H1 (cell line): ENCODE data around the gene SLX4IP. TPM values are rescaled to one million over a fixed set of nuclear protein-coding genes. Genes with fewer than 3 reads are reported as not detected.

ENCODE experiments used
- CTCF ChIA-PET: fragments of 300-600 bp; sonication (Branson Sonifier 250); formaldehyde crosslinking; loops from one replicate; lab custom pipeline; 2021; ENCODE audit not compliant: partially characterized antibody; lab: Charles Lee
- POLR2A ChIA-PET: fragments of 300-600 bp; sonication (Branson Sonifier 250); formaldehyde crosslinking; loops from one replicate; lab custom pipeline; 2021; ENCODE audit warnings: inconsistent platforms; ENCODE audit not compliant: partially characterized antibody; lab: Charles Lee
- DNase-seq, 2 experiments: peaks; one replicate each; pipeline versions ENCODE4 v3.0.0 to v3.0.0-alpha.2; 2010 to 2022; ENCODE audit warnings: low spot score in 2 of 2, low read depth in 1 of 2, mixed read lengths in 1 of 2
- FAIRE-seq: peaks from 2 replicates; lab custom pipeline; 2011; peaks lifted over from hg19 to GRCh38; lab: Jason Lieb, UNC
- H2AFZ ChIP-seq: 2 replicates; pipeline ENCODE4 v1.8.1; 2012; ENCODE audit warnings: low read length, inconsistent platforms
- H2AK5ac ChIP-seq: 2 replicates; pipeline ENCODE4 v1.6.1; 2013; ENCODE audit warnings: low read depth, low read length
- H2BK120ac ChIP-seq: replicated peaks from 2 replicates; pipeline ENCODE3; 2013; ENCODE audit warnings: low read depth, low read length, inconsistent platforms
- H2BK12ac ChIP-seq: 2 replicates; pipeline ENCODE4 v1.6.1; 2013; ENCODE audit warnings: low read depth, low read length
- H2BK15ac ChIP-seq: 2 replicates; pipeline ENCODE4 v1.6.1; 2013; ENCODE audit warnings: low read length
- H2BK20ac ChIP-seq: 2 replicates; pipeline ENCODE4 v1.6.1; 2013; ENCODE audit warnings: low read length
- H2BK5ac ChIP-seq: 2 replicates; pipeline ENCODE4 v1.6.1; 2013; ENCODE audit warnings: low read depth, low read length
- H3K14ac ChIP-seq: 2 replicates; pipeline ENCODE4 v1.6.1; 2013; ENCODE audit warnings: inconsistent platforms; ENCODE audit not compliant: insufficient read length
- H3K18ac ChIP-seq: 2 replicates; pipeline ENCODE4 v1.6.1; 2013; ENCODE audit warnings: low read length; ENCODE audit errors: extremely low read depth
- H3K23ac ChIP-seq: 2 replicates; pipeline ENCODE4 v1.6.1; 2013; ENCODE audit warnings: inconsistent platforms; ENCODE audit not compliant: insufficient read length
- H3K23me2 ChIP-seq: 2 replicates; pipeline ENCODE4 v1.6.1; 2013; ENCODE audit warnings: low read depth, low read length
- H3K27ac ChIP-seq: 2 replicates; pipeline ENCODE4 v1.6.1; 2011; ENCODE audit warnings: low read depth, low read length, inconsistent platforms
- H3K27me3 ChIP-seq, 4 experiments: replicated peaks in 1 of 4; 1 replicate in 1 of 4; 2 replicates in 3 of 4; pipeline versions ENCODE4 v1.6.1 to v1.8.1; 2011 to 2013; ENCODE audit warnings: low read length in 3 of 4, mild to moderate bottlenecking in 3 of 4, inconsistent platforms in 2 of 4, mixed read lengths in 2 of 4, moderate library complexity in 1 of 4; ENCODE audit not compliant: control insufficient read depth in 3 of 4, insufficient read depth in 3 of 4; ENCODE audit errors: extremely low read depth in 1 of 4
- H3K36me3 ChIP-seq, 4 experiments: 2 replicates each; pipeline versions ENCODE4 v1.6.1 to v1.8.1; 2011 to 2013; ENCODE audit warnings: mild to moderate bottlenecking in 4 of 4, low read length in 3 of 4, moderate library complexity in 2 of 4, control low read depth in 1 of 4, inconsistent platforms in 1 of 4; ENCODE audit not compliant: insufficient read depth in 4 of 4, control insufficient read depth in 2 of 4
- H3K4ac ChIP-seq: replicated peaks from 2 replicates; pipeline ENCODE3; 2013; ENCODE audit warnings: low read length, low read depth, mixed read lengths, inconsistent platforms; ENCODE audit not compliant: insufficient read length
- H3K4me1 ChIP-seq, 4 experiments: replicated peaks in 1 of 4; 1 replicate in 1 of 4; 2 replicates in 3 of 4; pipeline versions ENCODE4 v1.6.1 to v1.8.1; 2011 to 2013; ENCODE audit warnings: low read length in 3 of 4, inconsistent platforms in 2 of 4, mixed read lengths in 1 of 4; ENCODE audit not compliant: insufficient read depth in 4 of 4, control insufficient read depth in 3 of 4
- H3K4me2 ChIP-seq, 2 experiments: 2 replicates each; pipeline versions ENCODE4 v1.6.1 to v1.8.1; 2011 to 2013; ENCODE audit warnings: low read depth in 2 of 2, low read length in 2 of 2, control low read depth in 1 of 2, inconsistent platforms in 1 of 2, mild to moderate bottlenecking in 1 of 2; ENCODE audit not compliant: insufficient read depth in 1 of 2
- H3K4me3 ChIP-seq, 4 experiments: fragments of 200-600, 300-600 bp in 1 of 4; sonication (generic), shearing (Covaris generic), sonication (Bioruptor Twin) in 1 of 4; 2 replicates each; pipeline versions ENCODE4 v1.5.1 to v1.8.1; 2011 to 2016; ENCODE audit warnings: low read length in 4 of 4, low read depth in 3 of 4, control low read depth in 2 of 4, inconsistent platforms in 2 of 4, mild to moderate bottlenecking in 2 of 4, mixed read lengths in 1 of 4, moderate library complexity in 1 of 4; ENCODE audit not compliant: insufficient read depth in 2 of 4; ENCODE audit errors: extremely low read depth in 1 of 4
- H3K56ac ChIP-seq: replicated peaks from 2 replicates; pipeline ENCODE3; 2013; ENCODE audit warnings: low read depth, mild to moderate bottlenecking, mixed read lengths, low read length, inconsistent platforms; ENCODE audit not compliant: insufficient read length
- H3K79me1 ChIP-seq: 2 replicates; pipeline ENCODE4 v1.6.1; 2013; ENCODE audit warnings: low read depth, low read length, control low read depth
- H3K79me2 ChIP-seq, 2 experiments: 2 replicates each; pipeline versions ENCODE4 v1.6.1 to v1.8.1; 2012 to 2013; ENCODE audit warnings: low read length in 2 of 2, mild to moderate bottlenecking in 2 of 2, inconsistent platforms in 1 of 2; ENCODE audit not compliant: insufficient read depth in 2 of 2, control insufficient read depth in 1 of 2
- H3K9ac ChIP-seq, 4 experiments: replicated peaks in 1 of 4; 1 replicate in 1 of 4; 2 replicates in 3 of 4; pipeline versions ENCODE4 v1.6.1 to v1.8.1; 2011 to 2013; ENCODE audit warnings: low read depth in 3 of 4, low read length in 3 of 4, control low read depth in 2 of 4, mild to moderate bottlenecking in 2 of 4, moderate library complexity in 2 of 4, inconsistent platforms in 1 of 4; ENCODE audit errors: extremely low read depth in 1 of 4
- H3K9me3 ChIP-seq, 2 experiments: 2 replicates each; pipeline versions ENCODE4 v1.6.1 to v1.8.1; 2012 to 2013; ENCODE audit warnings: mild to moderate bottlenecking in 2 of 2, moderate library complexity in 2 of 2, control low read depth in 1 of 2, inconsistent platforms in 1 of 2, low read depth in 1 of 2, low read length in 1 of 2, mixed read lengths in 1 of 2; ENCODE audit not compliant: insufficient read depth in 2 of 2
- H4K20me1 ChIP-seq, 2 experiments: replicated peaks in 1 of 2; 2 replicates each; pipeline versions ENCODE3 to v1.8.1; 2011 to 2013; ENCODE audit warnings: inconsistent platforms in 2 of 2, low read length in 2 of 2, mild to moderate bottlenecking in 1 of 2; ENCODE audit not compliant: insufficient read depth in 2 of 2, control insufficient read depth in 1 of 2
- H4K5ac ChIP-seq: 2 replicates; pipeline ENCODE4 v1.6.1; 2013; ENCODE audit warnings: low read length, low read depth, mixed read lengths, inconsistent platforms; ENCODE audit not compliant: insufficient read length
- H4K8ac ChIP-seq: 2 replicates; pipeline ENCODE4 v1.8.0; 2013; ENCODE audit warnings: mild to moderate bottlenecking, moderate library complexity, low read length, inconsistent platforms; ENCODE audit not compliant: insufficient read depth; ENCODE audit errors: extremely low read depth
- H4K91ac ChIP-seq: replicated peaks from 2 replicates; pipeline ENCODE3; 2013; ENCODE audit warnings: low read length, mixed read lengths, inconsistent platforms; ENCODE audit not compliant: insufficient read length
- FOSL1 ChIP-seq: IDR thresholded peaks from 2 replicates; pipeline ENCODE4 v1.6.1; 2011; ENCODE audit warnings: mild to moderate bottlenecking, low read depth, low read length, moderate library complexity; ENCODE audit not compliant: insufficient read depth
- GTF2F1 ChIP-seq: IDR thresholded peaks from 2 replicates; pipeline ENCODE4 v1.6.1; 2012; ENCODE audit warnings: low read depth, low read length, improper control_type of control experiment, borderline replicate concordance
- NRF1 ChIP-seq: IDR thresholded peaks from 2 replicates; pipeline ENCODE4 v1.6.1; 2011; ENCODE audit warnings: mild to moderate bottlenecking, low read depth, low read length, improper control_type of control experiment
- PHF8 ChIP-seq: fragments of 200-600 bp; sonication (generic); conservative IDR thresholded peaks from 2 replicates; pipeline ENCODE4 v1.7.1; 2012; ENCODE audit warnings: low read depth, mild to moderate bottlenecking, inconsistent platforms, low read length, moderate library complexity
- POLR2A ChIP-seq, 2 experiments: IDR thresholded peaks; 1 replicate in 1 of 2; 2 replicates in 1 of 2; pipeline ENCODE4 v1.6.1; 2011; ENCODE audit warnings: low read depth in 2 of 2, low read length in 2 of 2, mild to moderate bottlenecking in 2 of 2; ENCODE audit errors: control extremely low read depth in 1 of 2
- RFX5 ChIP-seq: IDR thresholded peaks from 2 replicates; pipeline ENCODE4 v1.6.1; 2011; ENCODE audit warnings: low read depth, low read length, improper control_type of control experiment, borderline replicate concordance
- TAF1 ChIP-seq: IDR thresholded peaks from 2 replicates; pipeline ENCODE4 v1.6.1; 2011; ENCODE audit warnings: mild to moderate bottlenecking, low read depth, low read length
- TCF12 ChIP-seq: IDR thresholded peaks from 2 replicates; pipeline ENCODE4 v1.6.1; 2011; ENCODE audit warnings: low read depth, mild to moderate bottlenecking, low read length
- YY1 ChIP-seq: IDR thresholded peaks from 2 replicates; pipeline ENCODE4 v1.6.1; 2011; ENCODE audit warnings: low read depth, mild to moderate bottlenecking, low read length
- WGBS, 2 experiments: shearing (Covaris generic) in 1 of 2; methylation state at CpG; one replicate each; pipeline versions ENCODE4 v1.1.6 to v1.1.7; 2013 to 2015; ENCODE audit warnings: low lambda C conversion rate in 2 of 2, mixed read lengths in 2 of 2, inconsistent platforms in 1 of 2, low coverage in 1 of 2, missing lambda C conversion rate in 1 of 2; ENCODE audit not compliant: insufficient replicate concordance in 2 of 2, insufficient coverage in 1 of 2, insufficient read length in 1 of 2; ENCODE audit errors: extremely low coverage in 1 of 2, missing lambda C conversion rate in 1 of 2; 5-methylcytosine and 5-hydroxymethylcytosine counted together
- polyA plus RNA-seq, 7 experiments: library from polyadenylated mRNA; depleted of rRNA in 3 of 7; stranded (reverse) in 5 of 7; unstranded in 2 of 7; fragments of >200 nt in 5 of 7; fragments of 200-250 nt in 2 of 7; gene quantifications; 1 replicate in 5 of 7; 2 replicates in 1 of 7; 4 replicates in 1 of 7; pipeline versions ENCODE4 v1.2.1 to v1.2.3, GENCODE V29; 2011 to 2013; ENCODE audit warnings: missing spikeins in 2 of 7, mixed read lengths in 2 of 7
- total RNA-seq: library from RNA; stranded (reverse); fragmentation: NEBNext Ultra II Directional; extraction: Animal tissue kit (Norgen Biotek cat#: 25700); gene quantifications from 2 replicates; pipeline ENCODE4 v1.2.1, GENCODE V29; 2021
- TF ChIP-seq, protein P1 (sequence below): IDR thresholded peaks from 2 replicates; pipeline ENCODE4 v1.6.1; 2012; ENCODE audit warnings: inconsistent platforms

SLX4IP gene
- total and polyA plus RNA-seq, 2 of the 8 experiments (the other 6 are each of a cell fraction or from before 2014, with no cell fraction given): 2.4 to 8.7 TPM

DNA sequence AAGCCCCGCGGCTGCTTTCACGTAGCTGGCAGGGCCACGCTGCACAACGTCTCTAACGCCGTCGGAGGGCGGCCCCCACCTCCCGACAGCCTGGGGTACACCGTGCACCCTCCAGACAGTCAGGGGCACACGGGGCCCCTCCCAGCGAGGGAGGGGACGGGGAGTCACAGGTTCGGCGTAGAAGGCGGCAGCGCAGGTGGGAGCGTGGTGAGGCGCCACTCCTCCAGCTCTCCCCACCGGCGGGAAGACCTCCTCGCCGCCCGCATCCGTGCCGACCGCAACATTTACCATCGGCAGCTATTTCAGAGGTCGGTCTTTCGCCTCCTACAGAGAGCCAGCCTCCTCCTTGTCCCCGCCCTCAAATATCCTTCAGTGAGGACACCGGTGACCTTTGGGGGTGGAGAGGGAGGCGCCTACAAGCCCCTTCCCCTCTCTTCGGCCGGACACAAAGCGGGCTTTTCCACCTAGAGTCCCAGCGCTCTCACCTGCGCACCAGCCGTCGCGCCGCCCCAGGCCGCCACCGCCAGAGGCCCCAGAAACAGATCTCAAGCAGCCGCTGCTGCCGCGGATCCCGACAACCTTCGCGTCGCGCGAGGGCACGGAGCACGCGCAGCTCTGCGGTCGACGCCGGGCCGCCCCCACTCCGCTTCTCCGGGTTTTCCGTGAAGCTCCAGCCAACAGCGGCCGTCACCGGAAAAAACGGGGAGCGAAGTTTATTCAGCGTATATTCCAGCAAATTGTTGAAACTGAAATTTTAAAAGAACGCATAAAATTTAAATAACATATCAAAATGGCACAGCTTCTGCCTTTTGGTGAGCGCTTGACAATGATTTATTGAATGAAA lies 1.3 kb upstream of the SLX4IP start, which contains the start of gene MKKS:
MKKS (minus strand) TSS at position 600 of the 844 bp plus-strand sequence. CDS start 20,708 bp downstream, outside the sequence.
- Histone ChIP-seq H4K91ac (peak within 1 kb of the TSS; percentile 86), H4K8ac (peak within 1 kb of the TSS; percentile 94), H3K9me3 (no peaks in the 10 kb centered on the region), H3K56ac (peak within 1 kb of the TSS; percentile 17), H3K79me2 (peaks cover 0 to 65% of the 10 kb centered on the region in 2 experiments; a peak in 2 of 4 replicates), H3K23me2 (peaks cover 10% of the 10 kb centered on the region), H3K4me3 (peak within 1 kb of the TSS; percentile 57 to 88 (median 76)), H2BK15ac (peak within 1 kb of the TSS; percentile 14; the same call in 1 of the 2 replicates), H2BK5ac (peak within 1 kb of the TSS; percentile 92), H3K9ac (peak within 1 kb of the TSS; percentile 74 to 86 (median 80)), H3K18ac (peak within 1 kb of the TSS; percentile 89), H3K4me1 (no peaks in the 10 kb centered on the region), H3K4me2 (peak within 1 kb of the TSS; percentile 88 to 97), H3K36me3 (peaks cover 0 to 2% (median 0%) of the 10 kb centered on the region in 4 experiments; a peak in 1 of 8 replicates), H2BK120ac (peak within 1 kb of the TSS; percentile 49), H4K5ac (peak within 1 kb of the TSS; percentile 89), H3K27ac (peak within 1 kb of the TSS; percentile 83), H3K4ac (peak within 1 kb of the TSS; percentile 71), H3K79me1 (peaks cover 13% of the 10 kb centered on the region; the same call in 1 of the 2 replicates), H3K27me3 (no peaks in the 10 kb centered on the region), H2AFZ (peak within 1 kb of the TSS; percentile 11; the same call in 1 of the 2 replicates), H2BK12ac (peak within 1 kb of the TSS; percentile 45; the same call in 1 of the 2 replicates), H2BK20ac (no peak within 1 kb of the TSS), H3K23ac (no peak within 1 kb of the TSS), H4K20me1 (peaks cover 0 to 6% of the 10 kb centered on the region in 2 experiments), H2AK5ac (peak within 1 kb of the TSS; percentile 91), H3K14ac (peak within 1 kb of the TSS; percentile 25)
- ChIA-PET CTCF (interaction anchor here (0.5 to 2.2 kb wide), 9 partner anchors 9 to 602 kb away, joined by 3 to 6 read pairs (median 3); no protein-coding TSS in a partner anchor), POLR2A (interaction anchor here (0.7 to 2.3 kb wide), 18 partner anchors 9 to 1010 kb away, joined by 3 to 10 read pairs (median 3); partner anchors contain the start of genes ANKEF1 and PAK5)
- DNase-seq (peak; percentile 44 to 92), FAIRE-seq (no peak)
- 0% methylated on average over 69 of the region's 73 CpGs; no CpG with 5 or more reads in 1 of the 2 experiments for WGBS, 2 experiments
- peak; percentile 22 to 73; a peak in 2 of 3 replicates for TF ChIP-seq POLR2A (IDR thresholded peaks at IDR 0.05; ENCODE audit: control extremely low read depth in 1 of 2, low read depth in 2 of 2, low read length in 2 of 2)
- no peak for TF ChIP-seq RFX5
- TF ChIP-seq GTF2F1: no peak
- TF ChIP-seq TAF1: peak; percentile 41
- TF ChIP-seq, protein P1, sequence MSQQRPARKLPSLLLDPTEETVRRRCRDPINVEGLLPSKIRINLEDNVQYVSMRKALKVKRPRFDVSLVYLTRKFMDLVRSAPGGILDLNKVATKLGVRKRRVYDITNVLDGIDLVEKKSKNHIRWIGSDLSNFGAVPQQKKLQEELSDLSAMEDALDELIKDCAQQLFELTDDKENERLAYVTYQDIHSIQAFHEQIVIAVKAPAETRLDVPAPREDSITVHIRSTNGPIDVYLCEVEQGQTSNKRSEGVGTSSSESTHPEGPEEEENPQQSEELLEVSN: peak; percentile 95
- peak; percentile 77 for TF ChIP-seq PHF8
- peak; percentile 40; the same call in 1 of the 2 replicates for TF ChIP-seq NRF1
- peak; percentile 31; the same call in 1 of the 2 replicates for TF ChIP-seq TCF12
- TF ChIP-seq YY1: peak; percentile 56
- no peak for TF ChIP-seq FOSL1
